Thymus (tissue), 11 donors: ENCODE results near the gene USH2A. TPM values are rescaled to one million over a fixed set of nuclear protein-coding genes. Genes with fewer than 3 reads are reported as not detected.

Source experiments
- DNase-seq, 9 donors: peaks; one replicate each; pipeline ENCODE4 v3.0.0-alpha.2; 2013; ENCODE audit warnings: low spot score in 9 of 9, low read depth in 6 of 9, missing footprints in 1 of 9
- H3K27ac ChIP-seq, 2 donors: one replicate each; pipeline ENCODE4 v1.5.1; 2013; ENCODE audit warnings: control low read depth in 1 of 2, low read depth in 1 of 2, low read length in 1 of 2, mild to moderate bottlenecking in 1 of 2, moderate library complexity in 1 of 2
- H3K27me3 ChIP-seq, 2 donors: one replicate each; pipeline ENCODE4 v1.5.1; 2013; ENCODE audit warnings: low read length in 1 of 2; ENCODE audit not compliant: control insufficient read depth in 2 of 2, insufficient read depth in 1 of 2
- H3K36me3 ChIP-seq, 2 donors: one replicate each; pipeline ENCODE4 v1.5.1; 2013; ENCODE audit warnings: low read length in 1 of 2, mild to moderate bottlenecking in 1 of 2, moderate library complexity in 1 of 2; ENCODE audit not compliant: control insufficient read depth in 2 of 2, insufficient read depth in 2 of 2
- H3K4me1 ChIP-seq, 2 donors: one replicate each; pipeline ENCODE4 v1.5.1; 2013; ENCODE audit warnings: low read length in 2 of 2; ENCODE audit not compliant: control insufficient read depth in 2 of 2, insufficient read depth in 2 of 2
- H3K4me3 ChIP-seq, 2 donors: one replicate each; pipeline ENCODE4 v1.5.1; 2013; ENCODE audit warnings: low read length in 2 of 2, control low read depth in 1 of 2, mild to moderate bottlenecking in 1 of 2
- H3K9me3 ChIP-seq, 2 donors: one replicate each; pipeline ENCODE4 v1.5.1; 2013; ENCODE audit warnings: low read length in 1 of 2, mild to moderate bottlenecking in 1 of 2; ENCODE audit not compliant: control insufficient read depth in 2 of 2, insufficient read depth in 1 of 2
- WGBS: extraction: QIAGEN DNeasy Blood & Tissue Kit; methylation state at CpG from one replicate; pipeline ENCODE4 v1.1.7; 2013; 5-methylcytosine and 5-hydroxymethylcytosine counted together
- polyA plus RNA-seq: library from polyadenylated mRNA; stranded (reverse); fragments of 200-250 nt; gene quantifications from one replicate; pipeline ENCODE4 v1.2.3, GENCODE V29; 2013
- total RNA-seq: library from RNA; stranded (reverse); fragments of 120-200 nt; gene quantifications from one replicate; pipeline ENCODE4 v1.2.4, GENCODE V29; 2013
- donor health status: healthy.

The USH2A gene
- total and polyA plus RNA-seq, 2 donors, result 0.09 to 0.14 TPM

DNA sequence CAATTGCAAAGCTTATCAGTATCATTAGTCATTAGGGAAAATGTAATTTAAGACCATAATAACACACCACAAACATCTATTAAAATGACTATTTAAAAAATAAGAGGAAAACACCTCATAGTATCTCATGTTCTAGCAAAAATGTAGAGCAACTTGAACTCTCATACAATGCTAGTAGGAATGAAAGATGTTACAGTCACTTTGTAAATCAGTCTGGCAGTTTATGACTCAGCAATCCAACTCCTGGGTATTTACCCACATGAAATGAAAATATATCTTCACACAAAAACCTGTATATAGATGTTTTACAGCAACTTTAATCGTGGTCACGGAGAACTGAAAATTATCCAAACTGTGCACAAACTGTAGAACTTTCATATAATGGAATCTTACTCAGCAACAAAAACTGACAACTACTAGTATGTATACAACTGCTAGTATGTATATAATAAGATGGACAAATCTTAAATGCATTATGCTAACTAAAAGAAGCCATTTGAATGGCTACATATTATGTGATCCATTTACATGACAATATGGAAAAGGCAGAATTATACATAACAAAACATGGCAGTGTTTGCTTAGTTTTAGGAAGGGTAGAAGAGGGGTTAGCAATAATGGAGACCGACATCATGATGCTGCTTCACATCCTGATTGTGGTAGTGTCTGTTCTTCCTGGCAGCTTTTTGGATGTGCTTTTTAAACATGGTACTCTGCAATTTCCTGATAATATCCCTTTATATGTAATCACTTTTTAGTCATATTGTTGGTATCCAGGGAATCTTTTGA is 589.1 kb downstream of the USH2A start:
- no peak overlapping the region for H3K27ac ChIP-seq
- no peak overlapping the region for H3K4me3 ChIP-seq
- H3K9me3 ChIP-seq, result no peaks in the 10 kb centered on the region
- H3K4me1 ChIP-seq, result no peaks in the 10 kb centered on the region
- H3K27me3 ChIP-seq, result no peaks in the 10 kb centered on the region
- no peaks in the 10 kb centered on the region for H3K36me3 ChIP-seq
- DNase-seq, result no peak
- 78% methylated on average over 3 of the region's 3 CpGs for WGBS

DNA sequence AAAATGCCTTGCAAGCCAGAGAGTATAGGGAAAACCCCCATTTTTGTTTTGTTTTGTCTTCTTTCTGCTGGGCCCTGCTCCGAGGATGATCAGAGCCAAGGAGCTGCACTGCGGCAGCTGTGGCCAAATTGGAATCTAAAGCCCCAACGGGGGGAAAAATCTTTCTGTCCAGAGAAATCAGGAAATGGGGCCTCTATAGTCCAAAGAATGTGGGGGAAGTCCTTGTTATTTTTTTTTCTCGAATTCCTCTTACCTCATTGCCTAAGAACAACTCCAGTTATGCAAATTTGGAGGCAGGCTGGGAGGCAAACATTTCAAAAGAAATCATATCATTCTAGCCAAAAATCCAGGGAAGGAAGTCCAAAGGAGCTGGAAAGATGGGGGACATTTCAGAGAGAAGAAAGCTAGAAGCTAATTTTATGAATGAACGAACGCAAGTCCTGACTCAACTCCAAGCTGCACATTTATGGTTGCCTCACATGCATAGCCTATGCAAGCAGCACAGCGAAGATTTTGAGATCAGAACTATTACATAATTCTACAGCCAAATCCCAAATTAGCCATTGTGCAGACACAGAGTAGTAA is 592.9 kb downstream of the USH2A start:
- Histone ChIP-seq H3K4me3 (no peak overlapping the region), H3K4me1 (no peaks in the 10 kb centered on the region), H3K27ac (no peak overlapping the region), H3K9me3 (no peaks in the 10 kb centered on the region), H3K36me3 (no peaks in the 10 kb centered on the region), H3K27me3 (no peaks in the 10 kb centered on the region)
- DNase-seq, result no peak
- WGBS, result 88% methylated on average over 7 of the region's 7 CpGs

DNA sequence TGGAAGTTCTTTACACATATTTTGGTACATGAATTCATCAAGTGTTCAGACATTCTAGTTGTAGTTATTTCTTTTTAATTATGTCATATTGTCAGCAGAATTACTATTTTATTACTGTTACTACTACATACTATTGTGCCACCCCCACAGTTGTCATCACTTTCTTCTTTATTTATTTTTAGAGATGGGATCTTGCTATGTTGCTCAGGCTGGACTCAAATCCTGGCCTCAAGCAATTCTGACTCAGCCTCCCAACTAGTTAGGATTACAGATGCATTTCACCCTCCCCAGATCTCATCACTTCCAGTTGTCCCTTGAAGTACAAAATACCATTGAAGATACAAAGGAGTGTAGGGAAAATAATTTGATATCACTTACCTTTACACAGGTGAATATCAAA is 598.2 kb downstream of the USH2A start:
- no peak for DNase-seq

DNA sequence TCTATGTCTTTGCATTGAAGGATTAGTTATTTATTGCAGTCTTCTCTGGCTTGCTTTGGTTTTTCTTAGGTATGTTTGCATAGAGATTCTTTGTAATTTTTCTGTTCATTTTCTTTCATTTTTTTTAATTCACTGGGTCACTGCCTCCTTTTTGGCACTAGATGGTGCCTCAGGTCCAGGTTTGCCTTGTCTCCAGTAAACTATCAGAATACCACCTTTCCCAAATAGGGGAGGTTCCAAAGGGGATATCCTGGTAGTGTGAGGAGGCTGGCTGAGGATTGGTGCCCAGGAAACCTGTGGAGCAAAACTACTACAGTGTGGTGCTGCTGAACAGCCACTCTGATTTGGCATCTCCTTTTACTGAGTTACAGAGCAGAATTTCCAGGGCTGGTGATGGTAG is 599.0 kb downstream of the USH2A start:
- H3K9me3 ChIP-seq, result no peaks in the 10 kb centered on the region
- H3K27ac ChIP-seq, result no peak overlapping the region
- H3K4me1 ChIP-seq, result no peaks in the 10 kb centered on the region
- no peaks in the 10 kb centered on the region for H3K27me3 ChIP-seq
- no peak overlapping the region for H3K4me3 ChIP-seq
- DNase-seq, result no peak
- H3K36me3 ChIP-seq, result no peaks in the 10 kb centered on the region

More for the DNA sequence above, 598.2 kb downstream of the USH2A start:
- Histone ChIP-seq H3K36me3 (no peaks in the 10 kb centered on the region), H3K4me1 (no peaks in the 10 kb centered on the region), H3K4me3 (no peak overlapping the region), H3K27me3 (no peaks in the 10 kb centered on the region), H3K27ac (no peak overlapping the region), H3K9me3 (no peaks in the 10 kb centered on the region)

DNA sequence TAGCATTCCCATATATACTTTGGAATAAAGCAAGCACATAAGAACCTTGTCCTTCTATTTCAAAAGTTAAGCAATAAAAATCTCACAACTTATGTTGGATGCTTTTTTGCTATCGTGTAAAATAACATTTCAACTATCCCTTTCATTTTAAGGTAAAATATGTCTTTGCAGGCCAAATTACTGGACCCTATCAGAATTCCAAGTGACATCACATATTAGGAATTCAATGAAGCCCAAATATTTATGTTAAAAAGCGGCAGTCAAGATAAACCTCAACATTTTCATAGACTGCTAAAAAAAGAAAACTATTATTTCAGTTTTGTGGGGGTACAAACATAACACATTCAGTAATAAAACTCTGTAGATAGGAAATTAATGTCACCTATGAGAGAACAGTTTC is 604.1 kb downstream of the USH2A start:
- Histone ChIP-seq H3K27ac (no peak overlapping the region), H3K9me3 (no peaks in the 10 kb centered on the region), H3K36me3 (no peaks in the 10 kb centered on the region), H3K27me3 (no peaks in the 10 kb centered on the region), H3K4me1 (no peaks in the 10 kb centered on the region), H3K4me3 (no peak overlapping the region)
- WGBS, result 92% methylated on average over 2 of the region's 2 CpGs
- no peak for DNase-seq

DNA sequence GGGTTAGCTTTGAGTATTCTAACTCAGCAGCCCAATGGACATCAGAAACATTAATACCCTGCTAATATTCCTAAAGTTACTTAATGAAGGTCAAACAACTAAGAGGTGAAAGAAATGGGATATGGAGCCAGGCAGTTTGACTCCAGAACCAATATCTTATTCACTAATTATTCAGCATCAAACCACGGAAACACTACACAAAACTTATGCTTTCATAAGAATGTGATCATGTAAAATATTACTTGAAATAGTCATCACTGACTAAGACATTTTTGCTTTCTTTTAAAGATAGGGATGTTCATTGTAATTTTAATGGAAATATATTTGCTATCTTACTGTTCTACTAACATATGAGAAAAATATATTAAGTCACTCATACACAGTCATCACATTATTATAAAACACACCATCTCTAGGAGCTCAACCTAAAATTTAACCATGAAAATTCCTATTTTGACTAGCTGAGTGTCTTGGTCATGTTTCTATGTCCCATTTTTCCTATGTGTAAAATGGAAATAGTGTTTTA is 615.3 kb downstream of the USH2A start:
- Histone ChIP-seq H3K36me3 (no peaks in the 10 kb centered on the region), H3K27ac (no peak overlapping the region), H3K4me3 (no peak overlapping the region), H3K9me3 (no peaks in the 10 kb centered on the region), H3K27me3 (no peaks in the 10 kb centered on the region), H3K4me1 (no peaks in the 10 kb centered on the region)
- DNase-seq, result no peak
- 92% methylated on average over 1 of the region's 1 CpG for WGBS

DNA sequence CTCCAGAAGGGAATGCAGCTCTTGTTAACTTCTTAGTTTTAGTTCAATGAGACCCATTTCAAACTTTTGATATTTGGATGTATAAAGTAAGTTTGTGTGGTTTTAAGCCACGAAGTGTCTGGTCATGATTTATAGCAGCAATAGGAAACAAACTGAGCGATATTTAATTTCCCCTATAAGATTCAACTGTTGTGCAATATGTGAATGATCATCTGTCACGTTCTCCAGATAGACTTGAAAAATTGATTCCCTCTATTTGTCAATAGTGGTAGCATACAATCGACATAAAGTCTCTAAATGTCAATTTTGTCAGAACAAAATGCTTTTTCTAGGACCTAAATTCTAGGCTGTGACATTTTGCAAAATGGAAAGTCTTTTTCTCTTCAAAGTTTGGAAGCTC is 616.0 kb downstream of the USH2A start:
- 34% methylated on average over 4 of the region's 4 CpGs for whole genome bisulfite sequencing
- Histone ChIP-seq H3K36me3 (no peaks in the 10 kb centered on the region), H3K4me3 (no peak overlapping the region), H3K9me3 (no peaks in the 10 kb centered on the region), H3K27me3 (no peaks in the 10 kb centered on the region), H3K4me1 (no peaks in the 10 kb centered on the region), H3K27ac (no peak overlapping the region)
- DNase-seq, result no peak

DNA sequence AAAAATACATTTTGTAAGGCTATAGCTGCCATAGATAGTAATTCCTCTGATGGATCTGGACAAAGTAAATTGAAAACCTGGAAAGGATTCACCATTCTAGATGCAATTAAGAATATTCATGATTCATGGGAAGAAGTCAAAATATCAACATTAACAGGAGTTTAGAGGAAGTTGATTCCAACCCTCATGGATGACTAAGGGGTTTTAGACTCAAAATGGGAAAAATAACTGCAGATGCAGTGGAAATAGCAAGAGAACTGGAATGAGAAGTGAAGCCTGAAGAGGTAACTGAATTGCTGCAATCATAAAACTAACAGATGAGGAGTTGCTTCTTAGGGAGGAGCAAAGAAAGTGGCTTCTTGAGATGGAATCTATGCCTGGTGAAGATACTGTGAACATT is 625.4 kb downstream of the USH2A start:
- Histone ChIP-seq H3K4me3 (no peak overlapping the region), H3K9me3 (no peaks in the 10 kb centered on the region), H3K27me3 (no peaks in the 10 kb centered on the region), H3K4me1 (no peaks in the 10 kb centered on the region), H3K36me3 (no peaks in the 10 kb centered on the region), H3K27ac (no peak overlapping the region)
- DNase-seq, result no peak

DNA sequence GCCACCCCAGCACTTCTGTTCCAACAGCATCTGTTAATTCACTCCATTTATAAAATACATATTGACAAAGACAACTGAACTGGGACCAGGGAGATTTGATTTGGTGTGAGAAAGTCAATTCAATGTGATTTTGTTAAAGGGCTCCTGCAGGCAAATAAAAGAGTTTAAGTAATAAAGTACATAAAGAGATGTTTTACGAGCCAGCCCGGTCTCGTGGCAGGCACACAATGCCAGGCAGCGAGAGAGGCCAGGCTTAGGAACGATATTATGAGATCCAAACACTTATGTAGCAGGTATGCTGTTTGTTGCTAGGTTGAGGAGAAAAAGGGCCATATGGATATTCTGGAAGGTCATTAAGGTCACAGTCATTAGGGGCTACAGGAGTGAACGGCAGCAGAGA is 629.1 kb downstream of the USH2A start:
- Histone ChIP-seq H3K36me3 (no peaks in the 10 kb centered on the region), H3K27ac (no peak overlapping the region), H3K27me3 (no peaks in the 10 kb centered on the region), H3K4me3 (no peak overlapping the region), H3K4me1 (no peaks in the 10 kb centered on the region), H3K9me3 (no peaks in the 10 kb centered on the region)
- DNase-seq, result no peak
- WGBS, result 94% methylated on average over 6 of the region's 6 CpGs
